ENCODE measurements around the gene TBC1D5. TPM values are rescaled to one million over a fixed set of nuclear protein-coding genes. Genes with fewer than 3 reads are reported as not detected.

Gene TBC1D5
- total RNA-seq, 1 experiment from 2014 or later: 33.9 TPM

DNA sequence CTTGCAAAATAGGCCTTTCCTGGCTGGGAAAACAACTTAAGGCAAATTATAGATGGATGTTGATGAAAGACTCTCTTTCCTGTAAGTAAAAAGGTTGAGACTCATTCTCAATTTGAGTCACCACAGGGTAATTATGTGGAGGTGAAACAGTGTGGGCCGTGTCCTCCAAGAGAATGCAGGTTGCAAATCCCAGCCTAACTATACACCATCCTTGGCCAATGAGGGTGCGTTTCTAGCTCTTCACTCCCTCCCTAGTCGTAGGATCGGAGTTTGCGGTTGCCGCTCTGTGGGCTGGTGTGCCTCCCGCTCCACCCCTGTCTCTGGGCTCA, 597.8 kb downstream of the TBC1D5 start:
- Histone ChIP-seq H3K27ac (ENCODE audit: low read depth, low read length) (no peak overlapping the region), H3K79me2 (ENCODE audit: insufficient read depth, low read length) (no peaks in the 10 kb centered on the region), H3K36me3 (ENCODE audit: control insufficient read depth in 1 of 2, insufficient read depth in 2 of 2, low read length in 2 of 2) (no peaks in the 10 kb centered on the region), H3K9me2 (ENCODE audit: insufficient read depth) (no peaks in the 10 kb centered on the region), H3K4me1 (ENCODE audit: control insufficient read depth in 1 of 2, insufficient read depth in 2 of 2, low read length in 2 of 2) (no peaks in the 10 kb centered on the region), H3K9ac (ENCODE audit: low read length) (no peak overlapping the region), H2AFZ (ENCODE audit: low read depth, low read length, poor library complexity, severe bottlenecking) (no peak overlapping the region), H3K27me3 (ENCODE audit: insufficient read depth, low read length) (no peaks in the 10 kb centered on the region), H3K9me3 (ENCODE audit: control insufficient read depth in 1 of 2, insufficient read depth in 1 of 2, low read depth in 1 of 2, low read length in 2 of 2) (no peaks in the 10 kb centered on the region), H3K4me2 (ENCODE audit: low read length) (no peak overlapping the region), H3K4me3 (replicated peaks in 1 of 2; ENCODE audit: low read depth in 1 of 2, low read length in 2 of 2) (no peak overlapping the region), H4K20me1 (ENCODE audit: insufficient read depth) (no peaks in the 10 kb centered on the region; the same call in 1 of the 2 replicates)
- DNase-seq (ENCODE audit: low read depth, low spot score): no peak
- RAD21 ChIA-PET (ENCODE audit: low non-redundant PET in 1 of 2, low total read pairs in 2 of 2, uncharacterized antibody in 2 of 2, unreplicated experiment in 2 of 2): no interaction called here
- intact Hi-C loops (cut with micrococcal nuclease): no loop called here
- no peak for TF ChIP-seq SIN3A (IDR thresholded peaks at IDR 0.05; ENCODE audit: low read depth)
- no peak for TF ChIP-seq POLR2AphosphoS5 (IDR thresholded peaks at IDR 0.05; ENCODE audit: low read depth, low read length)
- TF ChIP-seq RAD21 (IDR thresholded peaks at IDR 0.05; ENCODE audit: low read depth): no peak
- CTCF ChIA-PET: no interaction called here
- POLR2A ChIA-PET: no interaction called here
- ATAC-seq: no peak
- BruUV-seq (replicated peaks): no TSS peak

DNA sequence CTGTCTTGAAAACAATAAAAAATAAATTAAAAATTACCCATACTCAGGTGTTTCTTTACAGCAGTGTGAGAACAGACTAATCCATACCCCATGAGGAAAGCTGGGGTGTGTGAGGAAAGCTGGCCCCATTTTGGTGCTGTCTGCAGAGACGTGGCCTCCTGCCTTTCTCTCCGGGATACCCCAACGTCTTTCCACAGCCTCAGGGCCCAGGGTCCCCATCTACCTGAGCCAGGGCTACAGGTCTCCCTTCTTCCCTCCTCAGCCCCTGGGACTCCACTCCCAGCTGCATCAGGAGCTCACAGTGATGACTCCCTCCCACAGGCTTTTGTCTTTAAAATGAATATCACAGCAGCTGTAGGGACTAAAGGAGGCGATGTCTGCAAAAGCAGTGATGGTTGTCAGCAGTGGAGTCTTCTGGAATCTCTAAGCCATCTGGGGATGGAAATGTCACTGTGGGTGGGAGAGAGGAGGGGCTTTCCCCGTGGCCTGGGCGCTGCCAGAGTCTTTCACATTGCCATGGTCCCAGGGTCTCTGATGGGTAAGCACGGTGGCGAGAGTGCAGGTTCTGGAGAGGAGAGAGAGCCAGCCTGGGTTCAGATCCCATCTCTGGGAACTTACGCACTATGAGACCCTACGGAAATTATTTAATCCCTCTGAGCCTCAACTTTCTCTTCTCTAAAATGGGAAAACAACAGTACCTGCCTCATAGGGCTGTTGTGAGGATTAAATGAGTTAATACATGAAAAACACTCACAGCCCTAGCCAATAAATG, 598.4 kb downstream of the TBC1D5 start:
- H3K79me2 ChIP-seq (ENCODE audit: insufficient read depth, low read length): no peaks in the 10 kb centered on the region
- ChIA-PET POLR2A (no interaction called here), CTCF (no interaction called here), RAD21 (ENCODE audit: low non-redundant PET in 1 of 2, low total read pairs in 2 of 2, uncharacterized antibody in 2 of 2, unreplicated experiment in 2 of 2) (no interaction called here)
- H3K4me2 ChIP-seq (ENCODE audit: low read length): no peak overlapping the region
- no TSS peak for BruUV-seq (replicated peaks)
- no peak for TF ChIP-seq ZFX (IDR thresholded peaks at IDR 0.05)
- no peak for TF ChIP-seq EZH2phosphoT487 (IDR thresholded peaks at IDR 0.05; ENCODE audit: borderline replicate concordance)
- TF ChIP-seq JUND (IDR thresholded peaks at IDR 0.05): no peak
- TF ChIP-seq, protein P1, sequence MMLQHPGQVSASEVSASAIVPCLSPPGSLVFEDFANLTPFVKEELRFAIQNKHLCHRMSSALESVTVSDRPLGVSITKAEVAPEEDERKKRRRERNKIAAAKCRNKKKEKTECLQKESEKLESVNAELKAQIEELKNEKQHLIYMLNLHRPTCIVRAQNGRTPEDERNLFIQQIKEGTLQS (IDR thresholded peaks at IDR 0.05): no peak
- TF ChIP-seq SIN3A (IDR thresholded peaks at IDR 0.05; ENCODE audit: low read depth): no peak
- no peak for TF ChIP-seq POLR2A (IDR thresholded peaks at IDR 0.05; ENCODE audit: borderline replicate concordance, extremely low read depth, insufficient read depth, insufficient read length)
- TF ChIP-seq ZNF274 (IDR thresholded peaks at IDR 0.05; ENCODE audit: low read depth, low read length): no peak
- TF ChIP-seq EZH2 (IDR thresholded peaks at IDR 0.05): no peak
- no peak for TF ChIP-seq YY1 (IDR thresholded peaks at IDR 0.05; ENCODE audit: extremely low read depth, insufficient replicate concordance, low read depth, low read length)
- TF ChIP-seq FOSL1 (IDR thresholded peaks at IDR 0.05; ENCODE audit: low read depth): no peak
- no peak for TF ChIP-seq EGR1 (IDR thresholded peaks at IDR 0.05; ENCODE audit: low read depth)
- no peak for TF ChIP-seq CEBPB (IDR thresholded peaks at IDR 0.05; ENCODE audit: low read depth)
- TF ChIP-seq, protein P2, sequence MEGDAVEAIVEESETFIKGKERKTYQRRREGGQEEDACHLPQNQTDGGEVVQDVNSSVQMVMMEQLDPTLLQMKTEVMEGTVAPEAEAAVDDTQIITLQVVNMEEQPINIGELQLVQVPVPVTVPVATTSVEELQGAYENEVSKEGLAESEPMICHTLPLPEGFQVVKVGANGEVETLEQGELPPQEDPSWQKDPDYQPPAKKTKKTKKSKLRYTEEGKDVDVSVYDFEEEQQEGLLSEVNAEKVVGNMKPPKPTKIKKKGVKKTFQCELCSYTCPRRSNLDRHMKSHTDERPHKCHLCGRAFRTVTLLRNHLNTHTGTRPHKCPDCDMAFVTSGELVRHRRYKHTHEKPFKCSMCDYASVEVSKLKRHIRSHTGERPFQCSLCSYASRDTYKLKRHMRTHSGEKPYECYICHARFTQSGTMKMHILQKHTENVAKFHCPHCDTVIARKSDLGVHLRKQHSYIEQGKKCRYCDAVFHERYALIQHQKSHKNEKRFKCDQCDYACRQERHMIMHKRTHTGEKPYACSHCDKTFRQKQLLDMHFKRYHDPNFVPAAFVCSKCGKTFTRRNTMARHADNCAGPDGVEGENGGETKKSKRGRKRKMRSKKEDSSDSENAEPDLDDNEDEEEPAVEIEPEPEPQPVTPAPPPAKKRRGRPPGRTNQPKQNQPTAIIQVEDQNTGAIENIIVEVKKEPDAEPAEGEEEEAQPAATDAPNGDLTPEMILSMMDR (IDR thresholded peaks at IDR 0.05 in 2 of 3, conservative IDR thresholded peaks at IDR 0.05 in 1 of 3; ENCODE audit: borderline replicate concordance in 1 of 3, insufficient read depth in 1 of 3, low read depth in 2 of 3, low read length in 2 of 3): no peak
- no peak for TF ChIP-seq SP1 (IDR thresholded peaks at IDR 0.05; ENCODE audit: low read depth)
- no peak for TF ChIP-seq CBX3 (IDR thresholded peaks at IDR 0.05; ENCODE audit: low read depth)
- TF ChIP-seq SRF (IDR thresholded peaks at IDR 0.05; ENCODE audit: low read depth): no peak
- no peak for TF ChIP-seq RAD21 (IDR thresholded peaks at IDR 0.05; ENCODE audit: low read depth)
- H3K4me1 ChIP-seq (ENCODE audit: control insufficient read depth in 1 of 2, insufficient read depth in 2 of 2, low read length in 2 of 2): no peaks in the 10 kb centered on the region
- no peak overlapping the region for H2AFZ ChIP-seq (ENCODE audit: low read depth, low read length, poor library complexity, severe bottlenecking)
- H3K27me3 ChIP-seq (ENCODE audit: insufficient read depth, low read length): no peaks in the 10 kb centered on the region
- H3K9me3 ChIP-seq (ENCODE audit: control insufficient read depth in 1 of 2, insufficient read depth in 1 of 2, low read depth in 1 of 2, low read length in 2 of 2): no peaks in the 10 kb centered on the region
- DNase-seq (ENCODE audit: low read depth, low spot score) (no peak), ATAC-seq (no peak)
- H3K4me3 ChIP-seq (replicated peaks in 1 of 2; ENCODE audit: low read depth in 1 of 2, low read length in 2 of 2): no peak overlapping the region
- intact Hi-C loops (cut with micrococcal nuclease): no loop called here
- no peak overlapping the region for H3K27ac ChIP-seq (ENCODE audit: low read depth, low read length)
- H3K9ac ChIP-seq (ENCODE audit: low read length): no peak overlapping the region
- H4K20me1 ChIP-seq (ENCODE audit: insufficient read depth): no peaks in the 10 kb centered on the region; the same call in 1 of the 2 replicates
- no peaks in the 10 kb centered on the region for H3K36me3 ChIP-seq (ENCODE audit: control insufficient read depth in 1 of 2, insufficient read depth in 2 of 2, low read length in 2 of 2)
- H3K9me2 ChIP-seq (ENCODE audit: insufficient read depth): no peaks in the 10 kb centered on the region

Measured in HCT116 (cell line).